Measurements from ENCODE around the gene POLR3H.

DNA sequence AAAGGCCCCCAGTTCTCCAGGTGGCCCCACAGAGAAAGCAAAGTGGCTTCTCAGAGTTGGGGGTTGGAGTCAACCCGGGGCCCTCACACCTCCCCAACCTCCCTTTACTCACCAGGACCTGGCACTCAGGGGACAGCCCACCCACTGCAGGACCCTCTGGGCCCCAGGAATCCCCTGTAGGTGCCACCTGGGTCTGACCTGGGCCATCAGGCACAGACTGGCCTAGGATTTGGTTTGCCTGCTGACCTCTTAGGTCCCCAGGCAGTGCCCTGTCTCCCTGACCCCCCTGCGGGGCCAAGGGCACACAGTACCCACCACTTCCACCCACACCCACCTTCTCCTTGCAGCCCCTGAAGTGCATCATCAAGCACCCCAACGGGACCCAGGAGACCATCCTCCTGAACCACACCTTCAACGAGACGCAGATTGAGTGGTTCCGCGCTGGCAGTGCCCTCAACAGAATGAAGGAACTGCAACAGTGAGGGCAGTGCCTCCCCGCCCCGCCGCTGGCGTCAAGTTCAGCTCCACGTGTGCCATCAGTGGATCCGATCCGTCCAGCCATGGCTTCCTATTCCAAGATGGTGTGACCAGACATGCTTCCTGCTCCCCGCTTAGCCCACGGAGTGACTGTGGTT lies 16.0 kb downstream of the POLR3H start:
- TF ChIP-seq, protein P1, sequence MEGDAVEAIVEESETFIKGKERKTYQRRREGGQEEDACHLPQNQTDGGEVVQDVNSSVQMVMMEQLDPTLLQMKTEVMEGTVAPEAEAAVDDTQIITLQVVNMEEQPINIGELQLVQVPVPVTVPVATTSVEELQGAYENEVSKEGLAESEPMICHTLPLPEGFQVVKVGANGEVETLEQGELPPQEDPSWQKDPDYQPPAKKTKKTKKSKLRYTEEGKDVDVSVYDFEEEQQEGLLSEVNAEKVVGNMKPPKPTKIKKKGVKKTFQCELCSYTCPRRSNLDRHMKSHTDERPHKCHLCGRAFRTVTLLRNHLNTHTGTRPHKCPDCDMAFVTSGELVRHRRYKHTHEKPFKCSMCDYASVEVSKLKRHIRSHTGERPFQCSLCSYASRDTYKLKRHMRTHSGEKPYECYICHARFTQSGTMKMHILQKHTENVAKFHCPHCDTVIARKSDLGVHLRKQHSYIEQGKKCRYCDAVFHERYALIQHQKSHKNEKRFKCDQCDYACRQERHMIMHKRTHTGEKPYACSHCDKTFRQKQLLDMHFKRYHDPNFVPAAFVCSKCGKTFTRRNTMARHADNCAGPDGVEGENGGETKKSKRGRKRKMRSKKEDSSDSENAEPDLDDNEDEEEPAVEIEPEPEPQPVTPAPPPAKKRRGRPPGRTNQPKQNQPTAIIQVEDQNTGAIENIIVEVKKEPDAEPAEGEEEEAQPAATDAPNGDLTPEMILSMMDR (IDR thresholded peaks at IDR 0.05): no peak
- no peak for TF ChIP-seq EZH2 (IDR thresholded peaks at IDR 0.05; ENCODE audit: borderline replicate concordance, insufficient read depth, low read depth, low read length, poor library complexity, severe bottlenecking)

All from B cell (primary cell).